ENCODE results near the gene BRSK1.

BRSK1 gene

DNA sequence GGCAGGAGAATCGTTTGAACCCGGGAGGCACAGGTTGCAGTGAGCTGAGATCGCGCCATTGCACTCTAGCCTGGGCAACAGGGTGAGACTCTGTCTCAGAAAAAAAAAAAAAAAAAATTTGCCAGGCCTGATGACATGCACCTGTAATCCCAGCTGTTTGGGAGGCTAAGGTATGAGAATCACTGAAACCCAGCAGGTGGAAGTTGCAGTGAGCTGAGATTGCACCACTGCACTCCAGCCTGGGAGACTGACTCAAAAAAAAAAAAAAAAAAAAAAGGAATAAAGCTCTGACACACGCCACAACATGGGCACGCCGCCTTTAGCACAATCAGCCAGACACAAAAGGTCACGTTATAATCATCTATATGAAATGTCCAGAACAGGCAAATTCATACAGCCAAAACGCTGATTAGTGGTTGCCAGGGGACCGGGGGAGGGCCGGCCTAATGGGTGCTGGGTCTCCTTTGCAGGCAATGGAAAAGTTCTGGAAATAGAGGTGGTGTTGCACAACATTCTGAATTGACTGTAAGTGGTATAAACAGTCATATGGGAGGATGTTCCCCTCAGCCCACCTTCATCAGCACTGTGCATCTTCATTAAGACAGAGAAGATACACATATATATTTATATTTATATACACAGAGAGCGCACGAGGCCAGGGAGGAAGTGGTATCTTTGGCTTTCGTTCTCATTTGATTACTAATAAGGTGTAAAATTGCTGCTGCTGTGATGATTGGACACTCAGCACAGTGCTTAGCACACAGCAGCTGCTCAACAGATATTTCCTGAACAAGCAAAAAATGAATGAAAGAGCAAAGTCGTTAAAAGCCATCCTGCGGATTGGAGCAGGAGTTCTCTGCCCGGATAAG, 7.7 kb upstream of the BRSK1 start:
- Histone ChIP-seq H3K27ac (ENCODE audit: low read depth, low read length) (peak overlapping the region; percentile 94), H3K4me2 (ENCODE audit: low read length) (peak overlapping the region; percentile 92), H3K36me3 (ENCODE audit: control insufficient read depth, low read length) (peaks cover 29% of the 10 kb centered on the region), H3K79me2 (ENCODE audit: control insufficient read depth, low read length) (peaks cover 14% of the 10 kb centered on the region), H3K9me3 (ENCODE audit: control insufficient read depth, insufficient read depth, low read length) (no peaks in the 10 kb centered on the region), H3K4me1 (ENCODE audit: control insufficient read depth, low read length) (peaks cover 60% of the 10 kb centered on the region), H4K20me1 (ENCODE audit: control insufficient read depth, insufficient read depth, low read depth, low read length) (0 out of 2 replicates have a peak, but pooled peaks cover 9% of the 10 kb centered on the region), H3K9me2 (replicated peaks; ENCODE audit: control insufficient read depth, low read length) (no peaks in the 10 kb centered on the region), H3K4me3 (ENCODE audit: low read length) (peak overlapping the region; percentile 72), H3K27me3 (ENCODE audit: control insufficient read depth, low read length) (no peaks in the 10 kb centered on the region; the same call in 1 of the 2 replicates), H3F3A (ENCODE audit: control insufficient read depth, insufficient read depth) (peaks cover 28% of the 10 kb centered on the region)
- TF ChIP-seq EZH2phosphoT487 (IDR thresholded peaks at IDR 0.05; ENCODE audit: borderline replicate concordance, low read length): no peak
- TF ChIP-seq, protein P1, sequence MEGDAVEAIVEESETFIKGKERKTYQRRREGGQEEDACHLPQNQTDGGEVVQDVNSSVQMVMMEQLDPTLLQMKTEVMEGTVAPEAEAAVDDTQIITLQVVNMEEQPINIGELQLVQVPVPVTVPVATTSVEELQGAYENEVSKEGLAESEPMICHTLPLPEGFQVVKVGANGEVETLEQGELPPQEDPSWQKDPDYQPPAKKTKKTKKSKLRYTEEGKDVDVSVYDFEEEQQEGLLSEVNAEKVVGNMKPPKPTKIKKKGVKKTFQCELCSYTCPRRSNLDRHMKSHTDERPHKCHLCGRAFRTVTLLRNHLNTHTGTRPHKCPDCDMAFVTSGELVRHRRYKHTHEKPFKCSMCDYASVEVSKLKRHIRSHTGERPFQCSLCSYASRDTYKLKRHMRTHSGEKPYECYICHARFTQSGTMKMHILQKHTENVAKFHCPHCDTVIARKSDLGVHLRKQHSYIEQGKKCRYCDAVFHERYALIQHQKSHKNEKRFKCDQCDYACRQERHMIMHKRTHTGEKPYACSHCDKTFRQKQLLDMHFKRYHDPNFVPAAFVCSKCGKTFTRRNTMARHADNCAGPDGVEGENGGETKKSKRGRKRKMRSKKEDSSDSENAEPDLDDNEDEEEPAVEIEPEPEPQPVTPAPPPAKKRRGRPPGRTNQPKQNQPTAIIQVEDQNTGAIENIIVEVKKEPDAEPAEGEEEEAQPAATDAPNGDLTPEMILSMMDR (IDR thresholded peaks at IDR 0.05; ENCODE audit: low read depth, low read length, poor library complexity, severe bottlenecking): no peak

DNA sequence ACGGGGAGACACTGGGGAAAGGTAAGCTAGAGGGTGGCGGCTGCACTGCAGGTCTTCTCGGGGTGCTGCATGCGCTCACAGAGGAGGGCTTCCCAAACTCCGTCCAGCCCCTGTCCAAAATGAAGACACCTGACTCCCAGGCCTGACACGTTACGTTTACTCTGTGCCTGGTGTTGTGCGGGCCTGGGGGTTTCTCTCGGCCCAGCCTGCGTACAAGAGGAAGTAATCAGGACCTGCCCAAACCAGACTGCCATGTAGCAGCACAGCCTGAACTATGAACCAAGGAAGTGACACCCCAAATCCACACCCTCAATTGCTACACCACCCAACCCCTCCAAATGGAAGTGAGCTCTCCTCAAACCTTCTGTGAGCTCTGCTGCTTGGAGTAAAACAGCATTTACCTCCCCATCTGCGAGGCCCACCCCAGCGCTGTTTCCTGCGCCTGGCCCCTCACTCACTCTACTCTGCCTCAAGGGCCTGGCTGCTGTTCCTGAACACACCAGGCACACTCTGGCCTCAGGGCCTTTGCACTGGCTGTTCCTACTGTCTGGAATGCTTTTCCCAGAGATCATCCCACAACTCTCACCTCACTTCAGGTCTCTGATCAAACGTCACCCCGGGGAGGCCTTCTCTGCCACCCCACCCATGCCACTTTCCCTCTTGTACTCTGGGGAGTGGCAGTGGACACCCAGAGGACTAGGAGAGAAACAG, 6.9 kb upstream of the BRSK1 start:
- no peaks in the 10 kb centered on the region for H3K9me3 ChIP-seq (ENCODE audit: control insufficient read depth, insufficient read depth, low read length)
- peak overlapping the region; percentile 92 for H3K4me2 ChIP-seq (ENCODE audit: low read length)
- peaks cover 67% of the 10 kb centered on the region for H3K4me1 ChIP-seq (ENCODE audit: control insufficient read depth, low read length)
- peaks cover 29% of the 10 kb centered on the region for H3K36me3 ChIP-seq (ENCODE audit: control insufficient read depth, low read length)
- H3K4me3 ChIP-seq (ENCODE audit: low read length): peak overlapping the region; percentile 72
- H3K79me2 ChIP-seq (ENCODE audit: control insufficient read depth, low read length): peaks cover 14% of the 10 kb centered on the region
- TF ChIP-seq EZH2phosphoT487 (IDR thresholded peaks at IDR 0.05; ENCODE audit: borderline replicate concordance, low read length): no peak
- TF ChIP-seq, protein P1 (IDR thresholded peaks at IDR 0.05; ENCODE audit: low read depth, low read length, poor library complexity, severe bottlenecking): no peak
- H3K9me2 ChIP-seq (replicated peaks; ENCODE audit: control insufficient read depth, low read length): no peaks in the 10 kb centered on the region
- H4K20me1 ChIP-seq (ENCODE audit: control insufficient read depth, insufficient read depth, low read depth, low read length): 0 out of 2 replicates have a peak, but pooled peaks cover 9% of the 10 kb centered on the region
- peak overlapping the region; percentile 94 for H3K27ac ChIP-seq (ENCODE audit: low read depth, low read length)
- H3F3A ChIP-seq (ENCODE audit: control insufficient read depth, insufficient read depth): peaks cover 28% of the 10 kb centered on the region
- H3K27me3 ChIP-seq (ENCODE audit: control insufficient read depth, low read length): no peaks in the 10 kb centered on the region; the same call in 1 of the 2 replicates

DNA sequence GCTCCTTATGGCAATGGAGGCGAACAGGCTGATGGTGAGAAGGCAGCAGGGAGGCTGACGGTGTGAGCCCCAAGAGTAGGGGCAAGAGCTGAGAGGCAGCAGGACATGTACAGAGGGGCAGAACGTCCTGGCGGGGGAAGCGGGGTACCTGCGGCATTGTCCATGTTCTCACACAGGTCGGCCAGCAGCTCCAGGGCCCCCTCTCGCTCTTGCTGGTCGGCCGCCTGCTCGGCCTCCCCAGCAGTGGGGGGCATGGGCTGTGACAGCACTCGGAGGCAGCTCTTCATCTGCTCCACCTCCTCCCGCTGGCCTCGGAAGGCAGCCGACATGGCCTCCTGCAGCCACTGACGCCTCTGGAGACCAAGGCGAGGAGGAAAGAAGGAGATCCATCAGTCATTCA, 6.3 kb upstream of the BRSK1 start:
- Histone ChIP-seq H3K4me3 (ENCODE audit: low read length) (peak overlapping the region; percentile 72), H4K20me1 (ENCODE audit: control insufficient read depth, insufficient read depth, low read depth, low read length) (0 out of 2 replicates have a peak, but pooled peaks cover 9% of the 10 kb centered on the region), H3K4me2 (ENCODE audit: low read length) (peak overlapping the region; percentile 92), H3K27ac (ENCODE audit: low read depth, low read length) (peak overlapping the region; percentile 94), H3K79me2 (ENCODE audit: control insufficient read depth, low read length) (peaks cover 14% of the 10 kb centered on the region), H3K27me3 (ENCODE audit: control insufficient read depth, low read length) (no peaks in the 10 kb centered on the region; the same call in 1 of the 2 replicates), H3K9me3 (ENCODE audit: control insufficient read depth, insufficient read depth, low read length) (no peaks in the 10 kb centered on the region), H3K36me3 (ENCODE audit: control insufficient read depth, low read length) (peaks cover 29% of the 10 kb centered on the region), H3K9me2 (replicated peaks; ENCODE audit: control insufficient read depth, low read length) (no peaks in the 10 kb centered on the region), H3F3A (ENCODE audit: control insufficient read depth, insufficient read depth) (peaks cover 28% of the 10 kb centered on the region), H3K4me1 (ENCODE audit: control insufficient read depth, low read length) (peaks cover 67% of the 10 kb centered on the region)
- TF ChIP-seq, protein P1 (IDR thresholded peaks at IDR 0.05; ENCODE audit: low read depth, low read length, poor library complexity, severe bottlenecking): no peak

All from DOHH2 (cell line).